Measurements from ENCODE around the gene UGT1A8.

The UGT1A8 gene

DNA sequence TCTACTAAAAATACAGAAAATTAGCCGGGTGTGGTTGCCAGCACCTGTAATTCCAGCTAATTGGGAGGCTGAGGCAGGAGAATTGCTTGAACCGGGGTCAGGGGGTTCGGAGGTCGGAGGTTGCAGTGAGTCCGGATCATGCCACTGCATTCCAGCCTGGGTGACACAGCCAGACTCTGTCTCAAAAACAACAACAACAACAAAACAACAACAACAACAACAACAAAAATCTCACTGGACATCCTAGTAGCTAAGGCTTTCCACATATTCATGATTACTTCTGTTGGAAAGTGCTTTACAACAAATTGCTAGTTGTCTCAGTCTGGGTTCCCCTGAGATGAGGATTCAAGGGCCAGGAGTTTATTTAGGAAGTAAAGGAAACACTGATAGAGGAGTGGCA, 156.4 kb downstream of the UGT1A8 start:
- no peak overlapping the region for H3K4me3 ChIP-seq (replicated peaks in 1 of 2; ENCODE audit: low read depth in 2 of 2, low read length in 2 of 2)
- TF ChIP-seq, protein P1, sequence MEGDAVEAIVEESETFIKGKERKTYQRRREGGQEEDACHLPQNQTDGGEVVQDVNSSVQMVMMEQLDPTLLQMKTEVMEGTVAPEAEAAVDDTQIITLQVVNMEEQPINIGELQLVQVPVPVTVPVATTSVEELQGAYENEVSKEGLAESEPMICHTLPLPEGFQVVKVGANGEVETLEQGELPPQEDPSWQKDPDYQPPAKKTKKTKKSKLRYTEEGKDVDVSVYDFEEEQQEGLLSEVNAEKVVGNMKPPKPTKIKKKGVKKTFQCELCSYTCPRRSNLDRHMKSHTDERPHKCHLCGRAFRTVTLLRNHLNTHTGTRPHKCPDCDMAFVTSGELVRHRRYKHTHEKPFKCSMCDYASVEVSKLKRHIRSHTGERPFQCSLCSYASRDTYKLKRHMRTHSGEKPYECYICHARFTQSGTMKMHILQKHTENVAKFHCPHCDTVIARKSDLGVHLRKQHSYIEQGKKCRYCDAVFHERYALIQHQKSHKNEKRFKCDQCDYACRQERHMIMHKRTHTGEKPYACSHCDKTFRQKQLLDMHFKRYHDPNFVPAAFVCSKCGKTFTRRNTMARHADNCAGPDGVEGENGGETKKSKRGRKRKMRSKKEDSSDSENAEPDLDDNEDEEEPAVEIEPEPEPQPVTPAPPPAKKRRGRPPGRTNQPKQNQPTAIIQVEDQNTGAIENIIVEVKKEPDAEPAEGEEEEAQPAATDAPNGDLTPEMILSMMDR (IDR thresholded peaks at IDR 0.05; ENCODE audit: low read depth, low read length), result no peak
- DNase-seq (ENCODE audit: low read depth in 2 of 2), result no peak

DNA sequence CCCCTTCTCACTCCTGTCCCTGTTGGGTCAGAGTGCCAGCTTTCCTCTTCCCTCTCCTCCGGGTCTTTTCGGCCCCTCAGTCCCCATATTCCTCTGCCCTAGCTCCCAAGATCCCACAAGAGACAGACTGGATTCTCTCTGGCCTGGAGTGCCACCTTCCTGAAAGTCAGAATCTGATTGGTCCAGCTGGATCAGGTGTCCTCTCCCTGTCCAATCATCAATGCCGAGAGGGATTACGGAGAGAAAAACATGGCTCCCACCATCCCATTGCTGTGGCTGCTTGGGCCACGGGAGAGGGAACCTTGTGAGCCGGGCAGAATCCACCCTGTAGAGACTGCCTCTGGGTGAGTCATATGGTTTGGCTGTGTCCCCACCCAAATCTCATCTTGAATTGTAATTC, 158.0 kb downstream of the UGT1A8 start:
- TF ChIP-seq, protein P1 (IDR thresholded peaks at IDR 0.05; ENCODE audit: low read depth, low read length), result no peak
- no peak for DNase-seq (ENCODE audit: low read depth in 2 of 2)
- no peak overlapping the region for H3K4me3 ChIP-seq (replicated peaks in 1 of 2; ENCODE audit: low read depth in 2 of 2, low read length in 2 of 2)

DNA sequence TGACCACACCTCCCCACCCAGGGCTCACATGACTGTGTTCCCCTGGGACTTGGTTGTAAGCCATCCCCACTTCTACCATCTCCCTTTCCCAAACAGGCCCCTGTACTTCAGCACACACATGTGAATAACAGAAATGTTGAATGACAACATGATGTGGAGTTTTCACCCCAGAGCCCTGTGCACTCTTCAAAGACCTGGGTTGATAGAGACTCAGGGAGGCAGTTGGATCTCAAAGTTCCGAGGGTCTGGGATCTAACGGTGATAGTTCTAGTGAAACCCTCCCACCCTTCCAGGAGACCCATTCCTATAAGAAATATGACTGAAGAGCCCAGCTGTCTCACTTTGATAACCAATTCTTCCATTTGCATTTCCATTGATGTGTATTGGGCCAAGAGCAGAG, 160.6 kb downstream of the UGT1A8 start, which contains the start of gene MROH2A:
Gene MROH2A (plus strand): TSS at position 301 of the 400 bp plus-strand sequence. CDS start 1,029 bp downstream, outside the sequence.
- DNase-seq (ENCODE audit: low read depth in 2 of 2), result no peak
- no peak within 1 kb of the TSS for H3K4me3 ChIP-seq (replicated peaks in 1 of 2; ENCODE audit: low read depth in 2 of 2, low read length in 2 of 2)
- TF ChIP-seq, protein P1 (IDR thresholded peaks at IDR 0.05; ENCODE audit: low read depth, low read length), result no peak

DNA sequence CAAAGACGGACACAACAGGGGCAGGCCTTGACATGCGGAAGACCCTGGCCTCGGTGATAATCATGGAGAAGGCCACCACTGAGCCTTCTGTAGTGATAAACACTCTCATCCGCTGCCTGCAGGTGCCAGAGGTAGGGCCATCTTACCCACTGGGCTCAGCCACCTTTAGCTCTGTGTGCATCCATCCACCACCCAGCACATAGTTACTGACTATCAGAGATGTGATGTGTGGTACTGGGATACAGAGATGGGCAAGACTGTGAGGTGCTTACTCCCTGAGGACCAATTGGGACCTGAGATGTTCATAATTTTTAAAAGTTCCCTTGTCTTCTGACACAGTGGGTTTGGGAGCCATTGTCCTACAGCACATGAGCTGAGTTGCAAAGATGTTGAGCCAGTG, 162.3 kb downstream of the UGT1A8 start:
- DNase-seq (ENCODE audit: low read depth in 2 of 2), result no peak
- TF ChIP-seq, protein P1 (IDR thresholded peaks at IDR 0.05; ENCODE audit: low read depth, low read length), result no peak
- H3K4me3 ChIP-seq (replicated peaks in 1 of 2; ENCODE audit: low read depth in 2 of 2, low read length in 2 of 2), result no peak overlapping the region

GRCh38 chr2:233780771-233781170, 163.3 kb downstream of the UGT1A8 start:
- DNase-seq (ENCODE audit: low read depth in 2 of 2), result no peak
- TF ChIP-seq, protein P1 (IDR thresholded peaks at IDR 0.05; ENCODE audit: low read depth, low read length), result no peak
- no peak overlapping the region for H3K4me3 ChIP-seq (replicated peaks in 1 of 2; ENCODE audit: low read depth in 2 of 2, low read length in 2 of 2)

DNA sequence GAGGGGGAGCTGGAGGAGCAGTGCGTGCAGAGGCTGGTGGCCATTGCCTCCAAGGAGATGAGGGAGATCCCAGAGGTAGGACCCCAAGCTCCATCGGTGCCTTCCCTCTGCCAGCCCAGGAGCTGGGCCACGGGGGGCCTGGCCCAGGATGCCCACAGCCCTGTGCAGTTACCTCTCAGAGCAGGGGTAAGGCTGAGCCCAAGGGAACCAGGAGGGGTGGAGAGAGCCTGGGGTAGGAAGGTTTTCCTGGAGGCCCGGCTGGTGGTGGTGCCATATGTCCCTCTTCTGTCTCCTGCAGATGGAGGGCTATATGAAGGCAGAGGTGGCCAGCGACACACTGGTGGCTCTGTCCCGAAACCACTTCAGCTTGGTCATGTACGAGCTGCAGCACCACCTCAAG, 172.1 kb downstream of the UGT1A8 start:
- no peak for DNase-seq (ENCODE audit: low read depth in 2 of 2)
- TF ChIP-seq, protein P1 (IDR thresholded peaks at IDR 0.05; ENCODE audit: low read depth, low read length), result no peak
- H3K4me3 ChIP-seq (replicated peaks in 1 of 2; ENCODE audit: low read depth in 2 of 2, low read length in 2 of 2), result no peak overlapping the region

Data from cardiac fibroblast (primary cell).